HCT116 (cell line): Measurements from ENCODE around the gene KCNH6. TPM values are rescaled to one million over a fixed set of nuclear protein-coding genes. Genes with fewer than 3 reads are reported as not detected.

Experiments used
- ATAC-seq: fragments of 200-7000 bp; cut with Tn5 transposase; 2 replicates; pipeline ENCODE4 v1.9.1; 2020; ENCODE audit warnings: mild to moderate bottlenecking, moderate library complexity
- BruUV-seq: library from RNA; stranded (reverse); fragments of 400-500 nt; replicated peaks from 2 replicates; lab custom pipeline; 2021; lab: Mats Ljungman, UMichigan
- CTCF ChIA-PET: fragments of 300-600 bp; sonication (Branson Sonifier 250); formaldehyde crosslinking; loops from one replicate; lab custom pipeline; 2021; ENCODE audit warnings: antibody characterized with exemption; lab: Charles Lee
- POLR2A ChIA-PET: fragments of 300-600, 350-600 bp; sonication (Branson Sonifier 250); formaldehyde crosslinking; loops from one replicate; lab custom pipeline; 2021; ENCODE audit warnings: antibody characterized with exemption; lab: Charles Lee
- RAD21 ChIA-PET, 2 experiments: fragments of 300-600 bp; sonication (Branson Sonifier 250); formaldehyde crosslinking; loops; one replicate each; lab custom pipeline; 2023; ENCODE audit warnings: low total read pairs in 2 of 2; ENCODE audit not compliant: uncharacterized antibody in 2 of 2, unreplicated experiment in 2 of 2, low non-redundant PET in 1 of 2; lab: Charles Lee
- DNase-seq: peaks from one replicate; pipeline ENCODE4 v3.0.0-alpha.2; 2010; ENCODE audit warnings: low read depth, low spot score
- H2AFZ ChIP-seq: fragments of 200-600 bp; shearing (Covaris generic), sonication (generic); 2 replicates; pipeline ENCODE4 v1.6.1; 2017; ENCODE audit warnings: low read depth, mixed run types, mixed read lengths, antibody characterized with exemption, low read length; ENCODE audit not compliant: poor library complexity, severe bottlenecking
- H3K27ac ChIP-seq: 2 replicates; pipeline ENCODE4 v1.5.1; 2012; ENCODE audit warnings: low read depth, low read length
- H3K27me3 ChIP-seq: fragments of 200-600 bp; sonication (generic); 2 replicates; pipeline ENCODE4 v1.6.1; 2016; ENCODE audit warnings: mixed run types, low read length, mixed read lengths; ENCODE audit not compliant: insufficient read depth
- H3K36me3 ChIP-seq, 2 experiments: fragments of 200-500 bp in 1 of 2; fragments of 200-600 bp in 1 of 2; sonication (Bioruptor generic) in 1 of 2; sonication (generic) in 1 of 2; 2 replicates each; pipeline versions ENCODE4 v1.5.1 to v1.6.1; 2014 to 2016; ENCODE audit warnings: low read length in 2 of 2, inconsistent platforms in 1 of 2, mixed read lengths in 1 of 2, mixed run types in 1 of 2; ENCODE audit not compliant: insufficient read depth in 2 of 2, control insufficient read depth in 1 of 2
- H3K4me1 ChIP-seq, 2 experiments: fragments of 200-600 bp in 1 of 2; sonication (generic) in 1 of 2; 2 replicates each; pipeline versions ENCODE4 v1.5.1 to v1.6.1; 2012 to 2017; ENCODE audit warnings: low read length in 2 of 2, inconsistent platforms in 1 of 2, mild to moderate bottlenecking in 1 of 2, mixed read lengths in 1 of 2, mixed run types in 1 of 2, moderate library complexity in 1 of 2; ENCODE audit not compliant: insufficient read depth in 2 of 2, control insufficient read depth in 1 of 2
- H3K4me2 ChIP-seq: fragments of 200-600 bp; sonication (generic); 2 replicates; pipeline ENCODE4 v1.6.1; 2017; ENCODE audit warnings: mixed run types, low read length, mixed read lengths
- H3K4me3 ChIP-seq, 2 experiments: fragments of 200-600 bp in 1 of 2; sonication (generic) in 1 of 2; replicated peaks in 1 of 2; 2 replicates each; pipeline ENCODE4 v1.5.1; 2011 to 2016; ENCODE audit warnings: low read length in 2 of 2, control low read depth in 1 of 2, low read depth in 1 of 2, mild to moderate bottlenecking in 1 of 2, mixed read lengths in 1 of 2, mixed run types in 1 of 2
- H3K79me2 ChIP-seq: fragments of 200-600 bp; sonication (generic); 2 replicates; pipeline ENCODE4 v1.6.1; 2017; ENCODE audit warnings: mild to moderate bottlenecking, mixed run types, low read length, moderate library complexity, mixed read lengths; ENCODE audit not compliant: insufficient read depth
- H3K9ac ChIP-seq: fragments of 200-600 bp; sonication (generic); 2 replicates; pipeline ENCODE4 v1.6.1; 2016; ENCODE audit warnings: low read length, mixed read lengths
- H3K9me2 ChIP-seq: fragments of 200-600 bp; sonication (generic), shearing (Covaris generic); 2 replicates; pipeline ENCODE4 v1.6.1; 2017; ENCODE audit warnings: mixed run types, mild to moderate bottlenecking, moderate library complexity; ENCODE audit not compliant: insufficient read depth
- H3K9me3 ChIP-seq, 2 experiments: fragments of 200-500 bp in 1 of 2; fragments of 200-600 bp in 1 of 2; sonication (Bioruptor generic) in 1 of 2; sonication (generic) in 1 of 2; 2 replicates each; pipeline ENCODE4 v1.6.1; 2014 to 2017; ENCODE audit warnings: low read length in 2 of 2, mixed read lengths in 2 of 2, inconsistent platforms in 1 of 2, low read depth in 1 of 2, mild to moderate bottlenecking in 1 of 2, mixed run types in 1 of 2, moderate library complexity in 1 of 2; ENCODE audit not compliant: control insufficient read depth in 1 of 2, insufficient read depth in 1 of 2
- H4K20me1 ChIP-seq: fragments of 200-600 bp; sonication (generic), shearing (Covaris generic); 2 replicates; pipeline ENCODE4 v1.6.1; 2017; ENCODE audit warnings: mixed run types, mild to moderate bottlenecking, moderate library complexity; ENCODE audit not compliant: insufficient read depth
- CEBPB ChIP-seq: IDR thresholded peaks from 2 replicates; pipeline ENCODE4 v1.6.1; 2012; ENCODE audit warnings: low read depth
- EGR1 ChIP-seq: IDR thresholded peaks from 2 replicates; pipeline ENCODE4 v1.6.1; 2012; ENCODE audit warnings: low read depth
- ELF1 ChIP-seq: IDR thresholded peaks from 2 replicates; pipeline ENCODE4 v1.6.1; 2012; ENCODE audit warnings: low read depth, borderline replicate concordance
- EZH2 ChIP-seq: fragments of 200-600 bp; sonication (generic); IDR thresholded peaks from 2 replicates; pipeline ENCODE4 v1.6.1; 2017; ENCODE audit warnings: antibody characterized with exemption, mixed run types
- EZH2phosphoT487 ChIP-seq: fragments of 200-600 bp; IDR thresholded peaks from 2 replicates; pipeline ENCODE4 v1.6.1; 2018; ENCODE audit warnings: antibody characterized with exemption, borderline replicate concordance
- FOSL1 ChIP-seq: IDR thresholded peaks from 2 replicates; pipeline ENCODE4 v1.6.1; 2012; ENCODE audit warnings: low read depth
- MAX ChIP-seq: IDR thresholded peaks from 2 replicates; pipeline ENCODE4 v1.6.1; 2012
- POLR2AphosphoS5 ChIP-seq: IDR thresholded peaks from 2 replicates; pipeline ENCODE4 v1.6.1; 2011; ENCODE audit warnings: mild to moderate bottlenecking, low read depth, low read length, moderate library complexity
- RAD21 ChIP-seq: IDR thresholded peaks from 2 replicates; pipeline ENCODE4 v1.6.1; 2012; ENCODE audit warnings: low read depth, mild to moderate bottlenecking
- REST ChIP-seq: IDR thresholded peaks from 2 replicates; pipeline ENCODE4 v1.6.1; 2012; ENCODE audit warnings: low read depth
- SP1 ChIP-seq: IDR thresholded peaks from 2 replicates; pipeline ENCODE4 v1.6.1; 2012; ENCODE audit warnings: low read depth
- SRF ChIP-seq: IDR thresholded peaks from 2 replicates; pipeline ENCODE4 v1.6.1; 2012; ENCODE audit warnings: low read depth
- TCF7L2 ChIP-seq: IDR thresholded peaks from 2 replicates; pipeline ENCODE4 v1.7.0; 2011; ENCODE audit warnings: borderline replicate concordance, inconsistent platforms; ENCODE audit not compliant: insufficient read depth, insufficient read length; ENCODE audit errors: extremely low read depth
- ZFX ChIP-seq: fragments of 450-650 bp; IDR thresholded peaks from 2 replicates; pipeline ENCODE4 v1.6.1; 2017
- ZNF274 ChIP-seq: fragments of 200-500 bp; sonication (Bioruptor generic); IDR thresholded peaks from 2 replicates; pipeline ENCODE4 v1.6.1; 2014; ENCODE audit warnings: mild to moderate bottlenecking, low read depth, low read length, inconsistent platforms
- intact Hi-C: fragments of 100-400 bp; cut with micrococcal nuclease; formaldehyde crosslinking; loops from 2 replicates; pipeline ENCODE4 v1.10.0; 2022
- total RNA-seq: library from RNA; stranded (reverse); gene quantifications from one replicate; pipeline ENCODE4 v1.2.1, GENCODE V29; 2021; ENCODE audit not compliant: unreplicated experiment

Gene KCNH6
- total RNA-seq, 1 experiment from 2014 or later = not detected

- Histone ChIP-seq H3K4me2 (peak overlapping the region; percentile 78), H4K20me1 (0 out of 2 replicates have a peak, but pooled peaks cover 13% of the 10 kb centered on the region), H3K9me2 (no peaks in the 10 kb centered on the region), H3K9ac (no peak overlapping the region), H3K4me1 (peaks cover 12 to 20% of the 10 kb centered on the region in 2 experiments), H2AFZ (no peak overlapping the region), H3K27me3 (no peaks in the 10 kb centered on the region), H3K4me3 (no peak overlapping the region; a peak in 2 of 4 replicates), H3K9me3 (no peaks in the 10 kb centered on the region), H3K36me3 (peaks cover 0 to 7% of the 10 kb centered on the region in 2 experiments; a peak in 1 of 4 replicates), H3K27ac (no peak overlapping the region), H3K79me2 (peaks cover 73% of the 10 kb centered on the region)
- BruUV-seq = no TSS peak
- ATAC-seq = no peak
- no peak for DNase-seq
- POLR2A ChIA-PET = no interaction called here
- intact Hi-C loops = loop anchor here (5.0 kb wide), 1 partner anchor 50 kb away; the partner anchor contains the start of gene TACO1
- RAD21 ChIA-PET = no interaction called here
- CTCF ChIA-PET = no interaction called here
- no peak for TF ChIP-seq REST
- TF ChIP-seq MAX = no peak
- TF ChIP-seq FOSL1 = no peak
- no peak for TF ChIP-seq ZFX
- no peak for TF ChIP-seq RAD21
- no peak for TF ChIP-seq EZH2phosphoT487
- no peak for TF ChIP-seq POLR2AphosphoS5
- TF ChIP-seq SRF = no peak
- TF ChIP-seq TCF7L2 = no peak
- TF ChIP-seq SP1 = no peak
- no peak for TF ChIP-seq ZNF274
- no peak for TF ChIP-seq EGR1
- no peak for TF ChIP-seq ELF1
- no peak for TF ChIP-seq EZH2
- TF ChIP-seq CEBPB = no peak
These were observed 29.1 kb downstream of the KCNH6 start for GRCh38 chr17:63552211-63552610.
